DOHH2 (cell line): ENCODE data around the gene TFAP2C.

Experiments
- H3F3A ChIP-seq: fragments of 200-600 bp; sonication (generic), shearing (Covaris generic); 2 replicates; pipeline ENCODE4 v1.6.0; 2016; ENCODE audit warnings: antibody characterized with exemption, mild to moderate bottlenecking; ENCODE audit not compliant: control insufficient read depth, insufficient read depth
- H3K27ac ChIP-seq: fragments of 200-600 bp; sonication (generic); 2 replicates; pipeline ENCODE4 v1.5.1; 2014; ENCODE audit warnings: low read depth, mild to moderate bottlenecking, low read length, moderate library complexity
- H3K27me3 ChIP-seq: fragments of 200-600 bp; sonication (generic); 2 replicates; pipeline ENCODE4 v1.6.1; 2014; ENCODE audit warnings: mild to moderate bottlenecking, low read length, mixed read lengths; ENCODE audit not compliant: control insufficient read depth
- H3K36me3 ChIP-seq: fragments of 200-600 bp; sonication (generic); 2 replicates; pipeline ENCODE4 v1.6.1; 2014; ENCODE audit warnings: mild to moderate bottlenecking, low read length, moderate library complexity, mixed read lengths; ENCODE audit not compliant: control insufficient read depth
- H3K4me1 ChIP-seq: fragments of 200-600 bp; sonication (generic); 2 replicates; pipeline ENCODE4 v1.6.1; 2014; ENCODE audit warnings: mild to moderate bottlenecking, low read length, mixed read lengths; ENCODE audit not compliant: control insufficient read depth
- H3K4me2 ChIP-seq: fragments of 200-600 bp; sonication (generic); 2 replicates; pipeline ENCODE4 v1.6.0; 2014; ENCODE audit warnings: mild to moderate bottlenecking, low read length, moderate library complexity
- H3K4me3 ChIP-seq: fragments of 200-600 bp; sonication (generic); 2 replicates; pipeline ENCODE4 v1.5.1; 2014; ENCODE audit warnings: mild to moderate bottlenecking, low read length, mixed read lengths
- H3K79me2 ChIP-seq: fragments of 200-600 bp; sonication (generic); 2 replicates; pipeline ENCODE4 v1.6.1; 2014; ENCODE audit warnings: mild to moderate bottlenecking, low read length, mixed read lengths; ENCODE audit not compliant: control insufficient read depth
- H3K9me2 ChIP-seq: fragments of 200-600 bp; sonication (generic); replicated peaks from 2 replicates; pipeline ENCODE4 v1.6.1; 2014; ENCODE audit warnings: mild to moderate bottlenecking, low read length, mixed read lengths; ENCODE audit not compliant: control insufficient read depth
- H3K9me3 ChIP-seq: fragments of 200-600 bp; sonication (generic); 2 replicates; pipeline ENCODE4 v1.6.1; 2014; ENCODE audit warnings: antibody characterized with exemption, low read length, mixed read lengths; ENCODE audit not compliant: control insufficient read depth, insufficient read depth
- H4K20me1 ChIP-seq: fragments of 200-600 bp; sonication (generic); 2 replicates; pipeline ENCODE4 v1.6.0; 2014; ENCODE audit warnings: low read depth, mild to moderate bottlenecking, antibody characterized with exemption, low read length, moderate library complexity; ENCODE audit not compliant: control insufficient read depth, insufficient read depth
- EZH2phosphoT487 ChIP-seq: fragments of 200-600 bp; sonication (generic); IDR thresholded peaks from 2 replicates; pipeline ENCODE4 v1.6.1; 2017; ENCODE audit warnings: borderline replicate concordance, mild to moderate bottlenecking, antibody characterized with exemption, low read length, moderate library complexity, mixed read lengths
- TF ChIP-seq, protein P1 (sequence below): fragments of 200-600 bp; sonication (generic); IDR thresholded peaks from one replicate; pipeline ENCODE4 v1.5.1; 2014; ENCODE audit warnings: antibody characterized with exemption, mild to moderate bottlenecking, low read depth, low read length; ENCODE audit not compliant: poor library complexity, severe bottlenecking

TFAP2C gene

GRCh38 chr20:56607061-56607704 is 21.9 kb upstream of the TFAP2C start:
- TF ChIP-seq, protein P1, sequence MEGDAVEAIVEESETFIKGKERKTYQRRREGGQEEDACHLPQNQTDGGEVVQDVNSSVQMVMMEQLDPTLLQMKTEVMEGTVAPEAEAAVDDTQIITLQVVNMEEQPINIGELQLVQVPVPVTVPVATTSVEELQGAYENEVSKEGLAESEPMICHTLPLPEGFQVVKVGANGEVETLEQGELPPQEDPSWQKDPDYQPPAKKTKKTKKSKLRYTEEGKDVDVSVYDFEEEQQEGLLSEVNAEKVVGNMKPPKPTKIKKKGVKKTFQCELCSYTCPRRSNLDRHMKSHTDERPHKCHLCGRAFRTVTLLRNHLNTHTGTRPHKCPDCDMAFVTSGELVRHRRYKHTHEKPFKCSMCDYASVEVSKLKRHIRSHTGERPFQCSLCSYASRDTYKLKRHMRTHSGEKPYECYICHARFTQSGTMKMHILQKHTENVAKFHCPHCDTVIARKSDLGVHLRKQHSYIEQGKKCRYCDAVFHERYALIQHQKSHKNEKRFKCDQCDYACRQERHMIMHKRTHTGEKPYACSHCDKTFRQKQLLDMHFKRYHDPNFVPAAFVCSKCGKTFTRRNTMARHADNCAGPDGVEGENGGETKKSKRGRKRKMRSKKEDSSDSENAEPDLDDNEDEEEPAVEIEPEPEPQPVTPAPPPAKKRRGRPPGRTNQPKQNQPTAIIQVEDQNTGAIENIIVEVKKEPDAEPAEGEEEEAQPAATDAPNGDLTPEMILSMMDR: no peak
- no peak for TF ChIP-seq EZH2phosphoT487
- no peak overlapping the region for H3K27ac ChIP-seq
- H3K4me1 ChIP-seq: no peaks in the 10 kb centered on the region
- H3K9me2 ChIP-seq: no peaks in the 10 kb centered on the region
- H3K36me3 ChIP-seq: no peaks in the 10 kb centered on the region
- no peak overlapping the region for H3K4me2 ChIP-seq
- H3K79me2 ChIP-seq: no peaks in the 10 kb centered on the region
- no peaks in the 10 kb centered on the region for H3K9me3 ChIP-seq
- no peaks in the 10 kb centered on the region for H3F3A ChIP-seq
- no peak overlapping the region for H3K4me3 ChIP-seq
- no peaks in the 10 kb centered on the region for H4K20me1 ChIP-seq
- no peaks in the 10 kb centered on the region for H3K27me3 ChIP-seq

DNA sequence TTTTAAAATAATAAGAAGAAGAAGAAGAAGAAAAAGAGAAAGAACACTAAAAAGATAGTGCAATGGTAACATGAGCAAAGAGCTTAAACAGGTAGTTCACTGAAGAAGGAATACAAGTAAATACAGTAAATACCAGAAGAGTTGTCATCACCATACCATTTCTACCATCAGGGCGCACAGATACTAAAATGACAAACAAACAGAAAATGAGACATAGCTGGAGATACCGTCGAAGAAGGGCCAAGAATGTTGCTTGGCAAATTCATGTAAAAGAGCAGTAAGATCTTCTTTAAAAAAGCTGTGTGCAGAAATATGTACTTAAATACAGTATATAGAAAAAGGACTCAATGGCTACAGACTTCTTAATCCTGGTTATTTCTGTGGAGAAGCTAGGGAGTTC is 20.7 kb upstream of the TFAP2C start:
- H3F3A ChIP-seq: no peaks in the 10 kb centered on the region
- H3K4me1 ChIP-seq: no peaks in the 10 kb centered on the region
- no peak overlapping the region for H3K4me2 ChIP-seq
- no peaks in the 10 kb centered on the region for H3K79me2 ChIP-seq
- no peaks in the 10 kb centered on the region for H3K9me3 ChIP-seq
- no peak overlapping the region for H3K4me3 ChIP-seq
- no peak overlapping the region for H3K27ac ChIP-seq
- no peaks in the 10 kb centered on the region for H3K27me3 ChIP-seq
- no peaks in the 10 kb centered on the region for H3K9me2 ChIP-seq
- no peaks in the 10 kb centered on the region for H4K20me1 ChIP-seq
- TF ChIP-seq, protein P1: no peak
- no peak for TF ChIP-seq EZH2phosphoT487
- no peaks in the 10 kb centered on the region for H3K36me3 ChIP-seq

DNA sequence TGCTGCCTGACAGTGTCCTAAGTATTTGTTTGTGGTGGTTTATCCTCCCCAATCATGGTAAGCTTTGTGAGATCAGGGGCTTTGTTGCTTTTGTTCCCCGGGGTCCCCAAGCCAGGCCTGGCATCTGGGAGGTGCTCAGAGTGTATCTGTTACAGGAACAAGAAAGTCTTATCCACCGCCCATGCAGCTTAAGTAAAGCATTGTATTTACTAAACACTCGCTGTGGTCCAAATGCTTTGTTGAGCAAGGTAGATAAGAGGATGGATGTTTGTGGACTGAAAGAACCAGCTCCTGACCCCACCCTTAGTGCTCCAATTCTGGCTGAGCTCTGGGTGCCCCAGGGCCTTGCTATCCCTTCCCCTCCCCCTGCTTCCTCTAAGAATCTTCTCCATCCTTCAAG is 19.8 kb upstream of the TFAP2C start:
- Histone ChIP-seq H4K20me1 (no peaks in the 10 kb centered on the region), H3F3A (no peaks in the 10 kb centered on the region), H3K27me3 (no peaks in the 10 kb centered on the region), H3K4me2 (no peak overlapping the region), H3K4me3 (no peak overlapping the region), H3K27ac (no peak overlapping the region), H3K36me3 (no peaks in the 10 kb centered on the region), H3K9me2 (no peaks in the 10 kb centered on the region), H3K4me1 (no peaks in the 10 kb centered on the region), H3K9me3 (no peaks in the 10 kb centered on the region), H3K79me2 (no peaks in the 10 kb centered on the region)
- no peak for TF ChIP-seq EZH2phosphoT487
- TF ChIP-seq, protein P1: no peak
